KBM-7 (cell line): ENCODE data around the gene E2F7.

ENCODE experiments used
- DNase-seq: peaks from one replicate; pipeline ENCODE4 v3.0.0-alpha.2; 2015
- in situ Hi-C: fragments of 300-500 bp; cut with MboI; formaldehyde crosslinking; loops from 2 replicates; pipeline ENCODE4 v1.14.3; 2020; ENCODE audit warnings: low sequenced_read_pairs, low pct_unique_long_range_greater_than_20kb, mixed read lengths

The E2F7 gene

GRCh38 chr12:77031745-77032144 lies 33.6 kb downstream of the E2F7 start:
- DNase-seq = no peak
- in situ Hi-C loops = no loop called here

- no peak for DNase-seq
- in situ Hi-C loops = no loop called here
Measured at GRCh38 chr12:77025782-77026314, 39.5 kb downstream of the E2F7 start.

DNA sequence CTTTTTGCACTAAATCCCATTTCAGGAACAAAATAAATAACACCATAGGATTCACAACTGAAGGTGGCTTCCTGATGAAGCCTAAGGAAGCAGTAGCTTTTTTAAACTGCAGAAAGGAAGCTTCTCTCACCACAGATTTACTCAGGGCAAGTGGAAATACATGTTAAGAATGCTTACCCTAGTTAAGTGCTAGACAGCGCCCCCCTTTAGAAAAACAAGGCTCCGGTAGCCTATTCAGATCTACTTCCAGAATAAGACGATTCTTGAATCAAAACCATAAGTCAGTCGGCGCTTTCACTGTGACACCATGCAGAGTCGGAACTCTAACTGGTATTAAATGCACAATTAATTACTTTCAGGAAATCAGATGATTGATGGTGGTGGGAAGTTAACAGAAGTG lies 41.9 kb downstream of the E2F7 start:
- in situ Hi-C loops = no loop called here
- no peak for DNase-seq

- in situ Hi-C loops = no loop called here
Measured at GRCh38 chr12:77019920-77020319, 45.4 kb downstream of the E2F7 start.

DNA sequence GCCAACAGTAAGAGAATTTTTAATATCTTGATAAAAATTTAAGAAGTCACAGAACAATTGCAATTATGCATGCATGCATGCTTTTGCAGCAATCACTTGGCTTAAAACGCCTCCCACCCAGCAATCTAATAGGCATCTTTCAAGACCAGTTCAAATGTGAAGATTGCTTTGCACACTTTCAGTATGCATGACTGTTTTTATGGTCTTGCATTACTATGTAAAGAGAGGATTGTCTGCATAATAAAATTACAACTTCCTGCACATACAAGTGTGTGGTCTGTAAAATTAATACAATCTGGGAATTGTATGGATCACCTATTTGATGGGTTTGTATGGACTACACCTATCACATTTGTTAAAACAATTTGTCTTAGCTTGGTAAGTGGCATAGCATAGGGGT lies 48.8 kb downstream of the E2F7 start:
- DNase-seq = no peak
- in situ Hi-C loops = no loop called here

More at GRCh38 chr12:77019920-77020319, 45.4 kb downstream of the E2F7 start:
- DNase-seq = no peak

GRCh38 chr12:77013091-77013490 lies 52.3 kb downstream of the E2F7 start:
- DNase-seq = no peak
- in situ Hi-C loops = no loop called here

GRCh38 chr12:77010691-77011548 lies 54.4 kb downstream of the E2F7 start:
- in situ Hi-C loops = no loop called here
- DNase-seq = peak; percentile 78

DNA sequence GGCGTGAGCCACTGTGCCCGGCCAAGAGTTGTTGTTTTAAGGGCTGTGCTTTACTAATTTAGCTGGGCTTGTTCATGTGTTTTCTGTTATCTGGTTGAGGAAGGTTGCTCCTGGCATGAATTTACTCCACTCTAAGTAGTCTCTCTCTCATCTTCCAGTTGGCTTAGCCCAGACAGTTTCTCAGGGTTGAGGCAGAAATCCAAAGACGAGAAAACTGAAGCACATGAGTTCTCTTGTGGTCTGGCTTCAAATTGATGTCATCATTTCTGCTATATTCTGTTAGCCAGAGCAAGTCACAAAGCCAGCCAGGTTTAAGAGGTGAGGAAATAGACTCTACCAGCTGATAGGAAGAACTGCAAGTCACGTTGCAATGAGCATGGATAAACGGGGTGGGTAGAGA lies 57.9 kb downstream of the E2F7 start:
- in situ Hi-C loops = no loop called here
- no peak for DNase-seq

DNA sequence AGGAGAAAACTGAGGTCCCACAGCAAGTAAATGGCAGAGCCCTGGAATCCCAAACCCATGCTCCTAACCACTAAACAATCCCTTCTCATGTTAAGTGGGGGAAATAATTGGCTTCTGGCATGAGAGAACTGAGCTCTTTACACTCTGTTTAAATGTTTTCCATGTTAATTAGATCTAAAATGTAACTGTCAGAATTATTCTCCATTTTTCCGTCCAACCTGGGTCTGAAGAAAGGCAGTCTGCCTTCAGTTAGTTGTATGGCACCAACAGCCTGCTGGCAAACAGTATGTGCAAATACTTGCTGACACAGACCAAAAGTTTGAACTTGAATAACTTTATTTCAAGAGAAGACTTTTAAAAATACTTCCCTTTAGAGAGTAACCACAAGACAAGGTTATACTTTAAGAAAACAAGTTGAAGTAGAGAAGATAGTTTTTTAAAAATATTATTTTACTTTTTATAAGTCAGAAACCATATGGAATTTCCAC lies 59.7 kb downstream of the E2F7 start:
- DNase-seq = no peak
- in situ Hi-C loops = no loop called here

GRCh38 chr12:77003914-77004313 lies 61.5 kb downstream of the E2F7 start:
- DNase-seq = no peak

DNA sequence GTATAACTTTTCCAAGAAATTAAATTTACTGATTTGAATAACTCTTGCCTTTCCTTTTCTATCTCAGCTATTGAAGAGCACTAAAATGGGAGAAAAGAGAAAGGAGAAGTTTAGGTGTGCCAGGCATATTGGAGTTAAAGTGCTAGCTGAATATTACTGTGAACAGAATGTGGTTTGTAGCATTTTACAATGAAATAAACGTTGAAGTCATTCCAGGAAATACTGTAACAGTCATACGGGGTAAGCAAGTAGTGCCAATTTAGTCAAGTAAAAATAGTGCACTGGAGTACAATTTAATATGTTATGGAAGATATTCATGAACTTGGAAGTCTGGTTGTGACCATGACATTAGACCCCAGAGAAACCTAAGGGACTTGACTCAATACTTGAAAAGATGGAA lies 62.1 kb downstream of the E2F7 start:
- in situ Hi-C loops = no loop called here
- no peak for DNase-seq

More at GRCh38 chr12:77003914-77004313, 61.5 kb downstream of the E2F7 start:
- in situ Hi-C loops = no loop called here

- in situ Hi-C loops = no loop called here
- no peak for DNase-seq
Measured at GRCh38 chr12:77002382-77002781, 63.0 kb downstream of the E2F7 start.

GRCh38 chr12:77001276-77001675 lies 64.1 kb downstream of the E2F7 start:
- in situ Hi-C loops = no loop called here
- DNase-seq = no peak

- in situ Hi-C loops = no loop called here
- DNase-seq = no peak
Measured at GRCh38 chr12:76998908-76999556, 66.3 kb downstream of the E2F7 start.

- DNase-seq = no peak
Measured at GRCh38 chr12:76998386-76998785, 67.0 kb downstream of the E2F7 start.

GRCh38 chr12:76997011-76997780 lies 68.2 kb downstream of the E2F7 start:
- in situ Hi-C loops = no loop called here

More at GRCh38 chr12:76998386-76998785, 67.0 kb downstream of the E2F7 start:
- in situ Hi-C loops = no loop called here

DNA sequence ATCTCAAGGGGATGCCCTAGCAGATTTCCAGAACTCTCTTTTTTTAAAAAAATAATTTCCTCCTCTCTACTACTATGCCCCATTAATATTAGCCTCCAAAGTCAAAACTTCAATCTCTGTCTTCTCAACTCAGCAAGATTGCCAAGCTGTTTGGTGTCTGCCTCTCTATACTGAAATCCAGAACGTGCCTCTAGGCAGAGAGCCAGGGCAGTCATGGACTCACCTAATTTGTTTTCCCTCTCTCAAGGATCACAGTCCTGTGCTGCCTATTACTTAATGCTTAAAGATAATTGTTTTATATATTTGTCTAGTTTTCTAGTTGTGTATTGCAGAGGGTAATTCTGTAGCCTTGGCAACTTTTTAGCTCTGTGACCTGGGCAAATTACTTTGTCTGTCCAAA lies 74.7 kb downstream of the E2F7 start:
- no peak for DNase-seq

More at GRCh38 chr12:76997011-76997780, 68.2 kb downstream of the E2F7 start:
- no peak for DNase-seq

DNA sequence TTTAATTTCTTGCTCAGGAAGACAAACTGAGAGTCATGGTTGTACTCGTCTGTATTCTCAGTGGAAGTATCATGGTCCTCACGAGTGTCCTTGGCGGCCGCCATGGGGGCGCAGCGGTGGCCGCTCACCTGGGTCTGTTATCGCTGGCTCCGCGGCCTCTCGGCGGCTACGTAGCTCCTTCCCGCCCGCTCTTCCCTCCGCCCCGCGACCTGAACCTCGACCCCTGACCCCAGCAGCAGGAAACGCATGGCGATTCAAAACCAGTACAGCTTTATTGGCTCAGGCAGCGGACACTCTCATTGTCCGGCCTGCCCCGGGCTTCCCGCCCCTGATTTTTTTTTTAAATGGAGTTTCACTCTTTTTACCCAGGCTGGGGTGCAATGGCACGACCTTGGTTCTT lies 80.8 kb downstream of the E2F7 start:
- in situ Hi-C loops = no loop called here
- DNase-seq = no peak

More for the DNA sequence above, 74.7 kb downstream of the E2F7 start:
- in situ Hi-C loops = no loop called here

GRCh38 chr12:76983420-76983819 lies 81.9 kb downstream of the E2F7 start:
- in situ Hi-C loops = no loop called here
- DNase-seq = no peak
